ENCODE measurements around the gene MCF2.

MCF2 gene

DNA sequence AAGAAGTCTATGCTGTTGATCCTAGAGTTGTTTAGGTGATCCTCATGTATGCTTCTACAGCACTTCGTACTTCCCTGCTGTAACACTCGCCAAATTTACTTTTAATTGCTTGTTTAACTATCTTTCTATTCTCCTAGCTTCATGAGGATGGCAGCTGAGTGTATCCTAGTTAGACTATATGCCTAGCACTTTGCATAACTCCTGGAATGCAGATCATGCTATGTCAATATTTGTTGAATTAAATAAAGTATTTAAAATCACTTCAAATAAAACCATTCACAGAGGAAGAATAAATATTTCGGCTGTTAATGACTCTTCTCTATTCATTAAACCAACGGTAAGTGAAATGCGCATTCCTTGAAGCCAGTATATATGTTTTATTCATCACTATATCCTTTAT is 122.4 kb downstream of the MCF2 start:
- no peak for DNase-seq (ENCODE audit: low read depth)

DNA sequence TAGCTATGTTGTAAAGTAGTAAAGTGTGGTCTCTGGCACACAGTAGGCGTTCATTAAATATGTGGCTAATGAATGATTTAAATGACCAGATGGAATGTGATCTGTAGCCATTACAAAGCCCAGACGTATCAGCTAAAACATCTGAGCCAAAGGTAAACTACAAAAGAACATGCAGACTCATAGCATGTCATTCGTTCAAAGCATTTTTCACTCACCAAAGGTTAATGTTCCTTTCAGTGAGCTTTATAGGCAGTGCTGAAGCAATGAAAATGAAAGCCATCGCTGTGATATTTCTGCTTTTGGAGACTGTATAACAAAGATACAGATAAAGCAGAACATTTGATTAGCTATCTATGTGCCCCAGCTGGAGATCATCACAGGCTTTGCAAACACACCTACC is 126.9 kb downstream of the MCF2 start:
- DNase-seq (ENCODE audit: low read depth): no peak

DNA sequence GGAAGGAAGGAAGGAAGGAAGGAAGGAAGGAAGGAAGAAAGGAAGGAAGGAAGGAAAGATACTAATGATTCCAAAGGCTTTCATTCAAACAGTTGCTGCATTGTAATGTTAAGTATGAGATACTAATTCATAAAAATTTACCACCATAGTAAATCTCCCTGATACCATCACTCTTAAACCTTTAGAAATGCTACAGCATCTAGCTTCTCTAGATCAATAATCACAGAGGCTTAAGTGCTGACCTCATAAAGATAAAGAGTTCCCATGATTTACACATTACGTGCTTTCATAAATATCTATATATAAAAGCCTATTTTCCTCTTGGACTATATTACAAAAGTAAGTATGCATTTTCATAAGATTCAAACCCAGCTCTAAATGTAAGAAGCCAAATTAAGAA is 141.0 kb downstream of the MCF2 start:
- DNase-seq (ENCODE audit: low read depth): no peak

DNA sequence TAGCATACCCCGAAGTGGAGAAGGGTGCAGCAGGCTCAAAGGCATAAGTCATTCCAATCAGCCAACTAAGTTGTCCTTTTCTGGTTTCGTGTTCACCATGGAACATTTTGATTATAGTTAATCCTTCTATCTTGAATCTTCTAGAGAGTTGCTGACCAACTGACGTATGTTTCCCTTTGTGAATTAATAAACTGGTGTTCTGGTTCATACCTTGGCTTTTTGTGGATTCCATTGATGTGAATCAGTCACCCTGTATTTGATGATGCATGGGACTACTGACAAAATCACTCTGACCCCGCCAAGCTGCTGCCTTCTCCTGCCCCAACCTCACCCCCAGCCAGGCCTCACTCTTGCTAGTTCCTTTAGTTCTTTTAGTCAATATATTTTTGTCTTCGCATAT is 144.7 kb downstream of the MCF2 start:
- no peak for DNase-seq (ENCODE audit: low read depth)

DNA sequence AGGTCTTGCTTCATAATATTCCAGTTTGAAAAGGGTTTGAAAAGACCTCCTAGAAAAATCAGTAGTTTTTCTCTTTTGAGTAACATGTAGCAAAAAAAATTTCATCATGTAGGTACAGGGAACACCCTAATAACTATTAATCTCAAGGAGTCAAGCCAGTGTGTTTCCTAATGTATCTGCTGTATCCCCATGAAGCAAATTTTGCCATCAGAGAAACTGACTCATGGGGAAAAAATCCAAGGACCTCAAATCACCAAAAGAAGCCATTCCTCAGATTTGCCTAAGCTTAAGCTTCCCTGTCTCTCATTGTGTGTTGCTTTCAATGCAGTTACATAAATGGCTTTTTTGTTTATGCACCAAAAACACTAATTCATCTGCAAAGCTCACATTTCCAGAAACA is 147.7 kb downstream of the MCF2 start:
- no peak for DNase-seq (ENCODE audit: low read depth)

DNA sequence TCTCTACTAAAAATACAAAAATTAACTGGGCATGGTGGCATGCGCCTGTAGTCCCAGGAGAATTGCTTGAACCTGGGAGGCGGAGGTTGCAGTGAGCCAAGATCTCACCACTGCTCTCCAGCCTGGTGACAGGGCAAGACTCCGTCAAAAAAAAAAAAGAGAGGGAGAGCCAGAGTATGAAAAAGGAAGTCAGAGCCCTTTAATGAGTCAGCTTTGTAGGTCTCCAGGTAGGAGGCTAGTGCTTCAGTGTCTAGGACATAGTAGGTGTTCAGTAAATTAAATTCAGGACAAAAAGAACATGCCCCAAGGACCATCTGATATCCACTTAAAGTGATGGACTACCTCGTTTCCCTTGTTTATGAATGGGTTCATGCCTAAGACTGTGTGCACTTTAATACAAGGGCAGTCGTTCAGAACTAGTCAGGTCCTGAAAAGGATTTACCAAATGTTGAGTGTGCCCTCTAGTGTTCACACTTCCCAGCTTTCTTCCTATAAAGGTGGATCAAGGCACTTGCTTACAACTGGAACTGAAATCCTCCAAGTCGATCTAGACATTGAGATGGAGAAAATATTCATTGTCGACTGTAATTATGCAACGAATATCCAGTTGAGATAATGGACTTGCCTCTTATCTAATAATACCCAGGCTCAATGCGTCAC is 148.5 kb downstream of the MCF2 start:
- peak; percentile 47 for DNase-seq (ENCODE audit: low read depth)

DNA sequence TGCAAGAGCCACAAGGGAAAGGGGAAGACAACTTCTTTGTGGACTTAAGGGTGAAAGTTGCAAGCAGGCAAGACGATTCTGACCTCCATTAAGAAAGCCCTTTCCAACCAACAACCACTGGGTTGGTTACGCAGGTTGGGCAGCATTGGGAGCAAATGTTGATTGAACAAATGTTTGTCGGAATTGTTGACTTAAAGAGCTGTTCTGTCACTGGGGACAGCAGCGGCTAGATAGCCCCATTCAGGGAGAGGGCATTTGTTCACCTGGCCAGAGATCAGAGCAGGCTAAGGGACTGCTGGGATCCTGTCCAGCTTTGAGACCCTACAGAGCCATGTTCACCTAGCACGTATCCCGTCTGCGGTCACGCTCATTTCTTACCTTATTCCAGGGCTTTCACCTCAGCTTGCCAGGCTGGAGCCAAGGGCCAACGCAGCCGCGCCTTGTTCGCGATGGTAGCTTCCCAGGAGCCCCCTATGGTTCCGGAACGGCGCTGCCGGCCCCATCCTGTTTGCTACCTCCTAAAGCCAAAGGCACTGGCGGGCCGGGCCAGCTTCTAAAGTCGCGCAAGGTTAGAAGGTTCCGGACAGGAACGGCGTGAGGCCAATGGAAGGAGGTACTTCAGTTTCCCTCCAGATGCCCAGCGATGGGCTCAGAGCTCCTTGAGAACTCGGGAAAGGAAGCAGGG is 152.8 kb downstream of the MCF2 start:
- no peak for DNase-seq (ENCODE audit: low read depth)

DNA sequence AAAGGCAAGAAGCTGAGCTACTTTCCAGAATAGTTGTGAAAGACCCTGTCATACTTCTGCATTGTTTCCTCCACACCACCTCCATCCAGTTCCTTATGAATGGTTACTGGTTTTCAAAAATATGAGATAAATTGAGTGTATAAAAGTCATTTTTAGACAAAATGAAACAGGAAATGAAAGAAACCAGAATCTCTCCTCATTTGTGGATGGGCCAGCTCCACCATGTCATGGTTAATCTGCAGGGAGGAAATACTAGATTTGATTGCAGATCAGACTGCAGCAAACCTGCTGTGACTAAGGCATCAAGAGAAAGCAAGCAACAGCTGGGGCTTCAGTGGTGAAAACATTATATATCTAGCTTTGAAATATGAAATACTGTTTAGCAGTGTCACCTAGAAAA is 153.6 kb downstream of the MCF2 start:
- no peak for DNase-seq (ENCODE audit: low read depth)

DNA sequence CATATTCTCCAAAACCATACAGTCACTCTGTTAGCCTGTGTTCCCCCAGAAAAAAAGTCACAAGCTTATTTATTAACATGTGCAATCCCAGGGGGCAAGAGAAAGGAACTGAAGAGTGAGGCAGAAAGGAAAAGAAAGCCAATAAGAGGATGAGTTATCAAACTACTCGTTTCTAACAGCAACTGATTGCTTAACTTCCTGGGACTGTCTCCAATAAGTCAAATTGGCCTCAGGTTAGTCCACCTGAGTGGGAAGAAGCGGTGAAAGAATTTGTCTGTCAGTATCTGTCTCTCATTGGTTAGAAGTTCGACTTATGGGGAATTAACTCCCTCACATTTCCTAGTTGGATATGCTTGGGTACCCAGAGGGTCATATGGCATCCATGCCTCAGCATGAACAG is 163.4 kb downstream of the MCF2 start:
- DNase-seq (ENCODE audit: low read depth): no peak

DNA sequence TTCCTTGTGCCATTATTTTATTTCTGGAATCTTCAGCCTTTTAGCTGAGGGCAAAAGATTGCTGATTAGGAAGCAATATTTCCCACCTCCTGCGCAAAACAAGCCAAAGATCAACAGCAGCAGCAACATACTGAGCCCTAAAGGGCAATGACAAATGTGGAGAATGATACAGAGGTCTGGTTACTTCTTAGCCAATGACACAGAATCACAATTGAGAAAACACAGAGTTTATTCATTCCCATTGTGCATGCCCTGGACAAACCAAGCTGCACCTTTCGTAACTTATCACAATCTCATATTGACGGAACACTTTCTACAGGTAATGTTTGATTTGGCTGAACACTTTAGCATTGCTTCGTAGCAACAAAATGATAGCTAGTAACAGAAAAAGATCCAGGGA is 164.0 kb downstream of the MCF2 start:
- DNase-seq (ENCODE audit: low read depth): no peak

DNA sequence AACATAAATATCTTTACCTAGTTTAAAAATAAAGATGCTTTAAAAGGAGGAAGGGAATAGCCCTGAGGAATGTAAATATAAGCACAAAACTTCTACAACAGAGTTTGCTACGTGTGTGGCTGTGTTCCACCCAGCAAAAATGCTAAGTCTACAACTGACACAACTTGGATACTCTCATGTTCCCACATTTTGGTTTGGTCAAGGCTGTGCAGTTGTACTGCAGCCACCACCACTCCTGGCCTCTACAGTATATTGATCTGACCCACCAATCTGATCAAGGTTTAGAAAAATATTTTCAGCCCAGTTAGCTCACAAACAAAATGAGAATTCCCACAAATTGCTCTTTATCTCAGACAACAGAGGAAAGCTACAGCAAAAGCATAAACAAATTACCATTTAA is 165.3 kb downstream of the MCF2 start:
- DNase-seq (ENCODE audit: low read depth): no peak

DNA sequence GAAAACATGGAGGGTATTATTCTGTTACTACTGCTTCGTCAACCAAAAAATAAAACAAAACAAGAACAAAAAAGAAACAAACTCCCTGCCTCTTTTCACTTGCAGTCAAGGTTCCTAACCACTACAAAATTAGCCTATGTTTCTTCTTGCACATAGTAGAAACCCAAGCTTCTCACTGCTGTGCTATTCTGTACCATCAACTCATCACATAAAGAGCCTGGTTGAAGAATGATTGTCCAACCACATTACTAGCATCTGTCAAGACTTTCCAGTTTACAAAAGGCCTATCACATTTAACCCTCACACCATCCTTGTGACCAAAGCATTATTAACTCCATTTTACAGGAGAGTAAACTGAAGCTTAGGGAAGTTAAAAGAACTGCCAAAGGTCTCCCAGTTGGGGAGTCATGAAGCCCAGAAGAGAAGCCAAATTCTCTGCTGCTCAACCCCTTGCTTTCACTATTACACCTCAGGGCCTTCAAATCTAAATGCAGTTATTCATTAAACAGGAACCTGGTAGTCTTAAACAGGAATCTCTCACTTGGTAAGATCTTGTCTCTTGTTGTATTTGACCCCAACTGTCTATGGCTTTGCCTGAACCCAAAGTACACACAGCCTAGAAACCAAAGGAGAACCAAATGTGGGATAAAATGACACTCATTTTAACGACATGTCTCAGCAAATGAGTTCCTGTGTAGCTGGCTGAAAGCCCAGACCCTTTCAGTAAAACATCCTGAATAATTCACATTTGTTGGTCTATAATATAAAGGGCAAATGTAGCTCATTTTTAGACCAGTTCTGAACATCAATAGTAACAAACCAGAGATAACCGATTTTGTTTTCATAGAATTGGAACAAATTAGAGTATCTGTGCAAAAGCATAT is 168.8 kb downstream of the MCF2 start:
- no peak for DNase-seq (ENCODE audit: low read depth)

DNA sequence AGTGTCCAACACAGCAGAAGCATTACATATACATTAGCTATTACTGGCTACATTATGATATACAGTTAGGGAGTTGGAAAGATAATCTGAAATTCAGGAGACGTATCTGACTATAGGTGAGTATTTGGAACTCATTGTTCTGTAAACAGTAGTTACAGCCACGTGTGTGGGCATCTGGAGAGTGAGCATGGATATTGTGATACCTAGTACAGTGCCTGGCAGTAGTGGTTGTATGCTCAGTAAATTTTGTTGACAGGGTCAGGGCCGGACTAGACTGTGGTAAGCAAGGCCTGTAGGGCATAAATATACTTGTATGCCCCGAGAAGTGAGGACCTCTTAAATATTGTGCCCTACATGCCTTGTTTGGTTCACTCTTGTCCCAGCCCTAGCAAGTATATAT is 174.5 kb downstream of the MCF2 start:
- DNase-seq (ENCODE audit: low read depth): no peak

DNA sequence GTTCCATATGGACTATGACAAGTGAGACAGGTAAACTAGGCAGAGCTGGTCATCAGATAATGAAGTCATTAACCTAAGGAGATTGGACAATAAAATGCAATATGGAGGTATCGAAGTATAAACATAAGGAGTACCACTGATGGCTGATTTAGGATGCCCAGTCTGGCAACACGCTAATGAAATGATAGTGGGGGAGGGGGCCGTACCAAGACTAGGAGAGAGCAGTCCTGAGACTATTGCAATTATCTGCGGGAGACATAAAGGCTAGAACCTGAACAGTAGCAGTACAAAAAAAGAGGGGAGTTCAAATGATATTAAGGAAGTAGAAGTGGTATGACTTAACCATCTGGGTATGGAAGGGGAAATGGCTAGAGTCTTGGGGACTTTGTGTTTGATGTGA is 175.1 kb downstream of the MCF2 start:
- no peak for DNase-seq (ENCODE audit: low read depth)
